ENCODE measurements around the gene MARCHF10.
"Not testable (repeated sequence)": the region's sequence is repeated elsewhere in the genome, so short reads cannot be mapped to it uniquely, and the experiment has no call there.

MARCHF10 gene

DNA sequence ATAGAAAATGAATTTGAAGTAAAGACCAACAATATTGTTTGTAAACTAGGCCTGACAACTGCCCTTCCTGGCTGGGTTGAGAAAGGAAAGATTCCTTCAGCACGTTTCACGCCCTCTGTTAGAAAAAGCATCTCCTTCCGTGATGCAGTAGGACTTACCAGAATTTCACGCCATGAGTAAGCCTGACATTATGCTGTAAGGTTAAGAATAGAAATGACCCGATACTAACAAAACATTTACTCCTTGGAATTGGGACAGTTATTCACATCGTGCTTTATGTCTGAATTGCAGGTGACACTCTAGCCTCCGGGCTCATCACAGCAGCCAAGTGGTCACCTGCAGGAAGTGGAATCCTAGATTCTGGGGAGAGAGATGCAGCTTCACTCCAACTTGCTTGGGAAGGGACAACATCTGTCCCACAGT is 17.5 kb downstream of the MARCHF10 start:
- DNase-seq (ENCODE audit: low read depth) = peak; percentile 88
- H3K4me3 ChIP-seq (ENCODE audit: control insufficient read depth, low read depth, low read length) = no peak overlapping the region
- TF ChIP-seq CTCF (conservative IDR thresholded peaks at IDR 0.05; ENCODE audit: control insufficient read depth, insufficient read depth, low read depth, low read length) = no peak

GRCh38 chr17:62787366-62787765 is 20.7 kb downstream of the MARCHF10 start:
- no peak for TF ChIP-seq CTCF (conservative IDR thresholded peaks at IDR 0.05; ENCODE audit: control insufficient read depth, insufficient read depth, low read depth, low read length)
- DNase-seq (ENCODE audit: low read depth) = no peak
- H3K4me3 ChIP-seq (ENCODE audit: control insufficient read depth, low read depth, low read length) = no peak overlapping the region

DNA sequence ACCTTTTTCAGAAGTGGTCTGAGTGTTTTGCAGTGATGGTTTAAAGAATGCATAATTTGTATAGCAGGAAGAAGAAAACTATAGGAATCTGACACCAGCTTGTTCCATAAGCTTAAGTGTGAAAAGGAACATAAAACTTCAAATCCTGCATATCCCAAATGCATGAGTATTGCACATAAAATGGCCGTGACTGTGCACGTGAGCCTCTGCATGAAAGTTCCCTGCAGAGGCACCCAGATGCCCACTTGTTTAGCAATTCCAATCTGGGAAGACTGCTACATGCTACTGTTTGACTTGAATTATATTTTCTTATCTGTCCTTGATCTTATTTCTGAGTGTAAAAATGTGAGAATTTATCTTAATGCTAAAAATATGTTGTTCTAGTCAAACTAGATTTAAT is 21.5 kb downstream of the MARCHF10 start:
- no peak for DNase-seq (ENCODE audit: low read depth)
- no peak overlapping the region for H3K4me3 ChIP-seq (ENCODE audit: control insufficient read depth, low read depth, low read length)
- no peak for TF ChIP-seq CTCF (conservative IDR thresholded peaks at IDR 0.05; ENCODE audit: control insufficient read depth, insufficient read depth, low read depth, low read length)

DNA sequence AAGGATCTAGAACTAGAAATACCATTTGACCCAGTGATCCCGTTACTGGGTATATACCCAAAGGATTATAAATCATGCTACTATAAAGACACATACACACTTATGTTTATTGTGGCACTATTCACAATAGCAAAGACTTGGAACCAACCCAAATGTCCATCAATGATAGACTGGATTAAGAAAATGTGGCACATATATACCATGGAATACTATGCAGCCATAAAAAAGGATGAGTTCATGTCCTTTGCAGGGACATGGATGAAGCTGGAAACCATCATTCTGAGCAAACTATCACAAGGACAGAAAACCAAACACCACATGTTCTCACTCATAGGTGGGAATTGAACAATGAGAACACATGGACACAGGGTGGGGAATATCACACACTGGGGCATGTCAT is 22.1 kb downstream of the MARCHF10 start:
- H3K4me3 ChIP-seq (ENCODE audit: control insufficient read depth, low read depth, low read length); DNase-seq (ENCODE audit: low read depth): not testable (repeated sequence)

- DNase-seq (ENCODE audit: low read depth) = no peak
- no peak for TF ChIP-seq CTCF (conservative IDR thresholded peaks at IDR 0.05; ENCODE audit: control insufficient read depth, insufficient read depth, low read depth, low read length)
- H3K4me3 ChIP-seq (ENCODE audit: control insufficient read depth, low read depth, low read length) = no peak overlapping the region
Observed at GRCh38 chr17:62782730-62783270, 25.3 kb downstream of the MARCHF10 start.

DNA sequence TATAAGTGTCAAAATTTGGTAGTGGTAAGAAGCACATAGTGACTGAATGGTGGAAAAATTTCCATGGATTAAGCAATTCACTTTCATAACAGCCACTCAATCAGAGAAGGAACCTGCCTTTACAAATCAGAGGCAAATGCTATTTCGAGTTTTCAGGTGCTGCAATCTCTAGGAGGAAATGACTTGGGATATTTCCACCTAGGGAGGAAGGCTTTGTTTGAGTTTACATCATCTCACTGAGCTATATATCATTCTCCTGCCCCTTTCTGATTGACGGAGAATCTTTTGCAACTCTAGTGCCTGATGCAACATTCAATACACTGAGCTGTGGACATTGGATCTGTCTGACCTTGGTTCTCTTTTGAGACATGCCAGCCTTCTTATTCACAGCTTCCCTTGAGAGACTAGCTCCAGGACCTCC is 26.3 kb downstream of the MARCHF10 start:
- peak; percentile 53 for DNase-seq (ENCODE audit: low read depth)
- TF ChIP-seq CTCF (conservative IDR thresholded peaks at IDR 0.05; ENCODE audit: control insufficient read depth, insufficient read depth, low read depth, low read length) = no peak
- no peak overlapping the region for H3K4me3 ChIP-seq (ENCODE audit: control insufficient read depth, low read depth, low read length)

DNA sequence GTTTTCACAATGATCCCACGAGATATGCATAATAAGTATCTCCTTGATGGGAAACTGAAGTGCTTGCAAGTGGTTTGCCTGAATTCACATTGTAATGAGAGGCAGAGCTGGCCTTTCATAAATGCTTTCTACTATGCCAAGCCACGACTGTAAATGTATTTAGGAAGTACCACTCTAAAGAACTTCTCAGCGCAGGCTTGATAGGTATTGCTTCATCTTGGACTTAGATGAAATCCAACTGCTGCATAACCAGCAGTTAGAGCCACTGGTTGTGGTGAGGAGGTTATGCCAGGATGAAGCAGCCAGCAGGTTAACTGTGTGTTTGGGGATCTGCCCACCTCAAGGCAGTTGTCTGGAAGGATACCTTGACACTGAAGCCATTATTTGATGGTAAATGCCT is 26.8 kb downstream of the MARCHF10 start:
- no peak overlapping the region for H3K4me3 ChIP-seq (ENCODE audit: control insufficient read depth, low read depth, low read length)
- TF ChIP-seq CTCF (conservative IDR thresholded peaks at IDR 0.05; ENCODE audit: control insufficient read depth, insufficient read depth, low read depth, low read length) = no peak
- peak; percentile 58 for DNase-seq (ENCODE audit: low read depth)

All from fibroblast of mammary gland (primary cell).